ENCODE data around the gene INVS. TPM values are rescaled to one million over a fixed set of nuclear protein-coding genes. Genes with fewer than 3 reads are reported as not detected.
A peak's percentile ranks its signal among the peaks of the same experiment; 100 is the strongest.
"Not testable (repeated sequence)": the region's sequence is repeated elsewhere in the genome, so short reads cannot be mapped to it uniquely, and the experiment has no call there.

Gene INVS
- total RNA-seq, 1 donor from 2014 or later = 20.5 TPM

- FAIRE-seq (no peak), DNase-seq (ENCODE audit: low read depth) (no peak)
- Histone ChIP-seq H3K4me3 (ENCODE audit: low read depth, low read length) (no peak overlapping the region), H3K27me3 (ENCODE audit: control insufficient read depth, insufficient read depth, low read length) (no peaks in the 10 kb centered on the region), H3K36me3 (ENCODE audit: control insufficient read depth, insufficient read depth, low read length) (peaks cover 2% of the 10 kb centered on the region)
- TF ChIP-seq CTCF (IDR thresholded peaks at IDR 0.05; ENCODE audit: insufficient read depth, low read length, severe bottlenecking) = no peak
These were observed 40.1 kb upstream of the INVS start for GRCh38 chr9:100058699-100059579.

GRCh38 chr9:100062683-100063082 lies 36.4 kb upstream of the INVS start:
- FAIRE-seq; DNase-seq (ENCODE audit: low read depth); H3K27me3 ChIP-seq (ENCODE audit: control insufficient read depth, insufficient read depth, low read length); H3K36me3 ChIP-seq (ENCODE audit: control insufficient read depth, insufficient read depth, low read length); H3K4me3 ChIP-seq (ENCODE audit: low read depth, low read length): not testable (repeated sequence)

GRCh38 chr9:100063185-100063584 lies 35.9 kb upstream of the INVS start:
- FAIRE-seq (no peak), DNase-seq (ENCODE audit: low read depth) (no peak)
- Histone ChIP-seq H3K36me3 (ENCODE audit: control insufficient read depth, insufficient read depth, low read length) (peaks cover 2% of the 10 kb centered on the region), H3K27me3 (ENCODE audit: control insufficient read depth, insufficient read depth, low read length) (no peaks in the 10 kb centered on the region), H3K4me3 (ENCODE audit: low read depth, low read length) (no peak overlapping the region)
- TF ChIP-seq CTCF (IDR thresholded peaks at IDR 0.05; ENCODE audit: insufficient read depth, low read length, severe bottlenecking) = no peak

GRCh38 chr9:100064872-100065581 lies 34.0 kb upstream of the INVS start:
- Histone ChIP-seq H3K4me3 (ENCODE audit: low read depth, low read length) (no peak overlapping the region), H3K27me3 (ENCODE audit: control insufficient read depth, insufficient read depth, low read length) (no peaks in the 10 kb centered on the region), H3K36me3 (ENCODE audit: control insufficient read depth, insufficient read depth, low read length) (no peaks in the 10 kb centered on the region)
- no peak for TF ChIP-seq CTCF (IDR thresholded peaks at IDR 0.05; ENCODE audit: insufficient read depth, low read length, severe bottlenecking)
- FAIRE-seq = no peak
- peak; percentile 96 for DNase-seq (ENCODE audit: low read depth)

GRCh38 chr9:100066539-100066938 lies 32.5 kb upstream of the INVS start:
- H3K4me3 ChIP-seq (ENCODE audit: low read depth, low read length) = no peak overlapping the region
- FAIRE-seq (no peak), DNase-seq (ENCODE audit: low read depth) (no peak)
- TF ChIP-seq CTCF (IDR thresholded peaks at IDR 0.05; ENCODE audit: insufficient read depth, low read length, severe bottlenecking) = no peak
- no peaks in the 10 kb centered on the region for H3K36me3 ChIP-seq (ENCODE audit: control insufficient read depth, insufficient read depth, low read length)
- H3K27me3 ChIP-seq (ENCODE audit: control insufficient read depth, insufficient read depth, low read length) = no peaks in the 10 kb centered on the region

GRCh38 chr9:100067990-100068389 lies 31.1 kb upstream of the INVS start:
- DNase-seq (ENCODE audit: low read depth); H3K27me3 ChIP-seq (ENCODE audit: control insufficient read depth, insufficient read depth, low read length); FAIRE-seq: not testable (repeated sequence)

GRCh38 chr9:100069068-100069467 lies 30.0 kb upstream of the INVS start:
- H3K36me3 ChIP-seq (ENCODE audit: control insufficient read depth, insufficient read depth, low read length); DNase-seq (ENCODE audit: low read depth); H3K4me3 ChIP-seq (ENCODE audit: low read depth, low read length); H3K27me3 ChIP-seq (ENCODE audit: control insufficient read depth, insufficient read depth, low read length); FAIRE-seq: not testable (repeated sequence)

More at GRCh38 chr9:100067990-100068389, 31.1 kb upstream of the INVS start:
- not testable (repeated sequence) for H3K36me3 ChIP-seq (ENCODE audit: control insufficient read depth, insufficient read depth, low read length); H3K4me3 ChIP-seq (ENCODE audit: low read depth, low read length)

All from bronchial epithelial cell (primary cell).